Endodermal cell (in vitro differentiated cells): ENCODE data around the gene WDR37. TPM values are rescaled to one million over a fixed set of nuclear protein-coding genes. Genes with fewer than 3 reads are reported as not detected.

Experiments
- DNase-seq: peaks from one replicate; pipeline ENCODE4 v3.0.0-alpha.2; 2017
- H3K27ac ChIP-seq: 2 replicates; pipeline ENCODE4 v1.5.1; 2013; ENCODE audit warnings: mild to moderate bottlenecking, low read depth, low read length, moderate library complexity
- H3K27me3 ChIP-seq: 2 replicates; pipeline ENCODE4 v1.6.1; 2013; ENCODE audit warnings: mild to moderate bottlenecking, low read length, moderate library complexity; ENCODE audit not compliant: insufficient read depth, control insufficient read depth, poor library complexity, severe bottlenecking
- H3K36me3 ChIP-seq: 2 replicates; pipeline ENCODE4 v1.7.0; 2013; ENCODE audit warnings: mild to moderate bottlenecking, low read length, moderate library complexity; ENCODE audit not compliant: control insufficient read depth, insufficient read depth
- H3K4me1 ChIP-seq: one replicate; pipeline ENCODE4 v1.7.0; 2013; ENCODE audit warnings: low read length; ENCODE audit not compliant: control insufficient read depth, insufficient read depth
- H3K4me3 ChIP-seq: 2 replicates; pipeline ENCODE4 v1.5.1; 2013; ENCODE audit warnings: mild to moderate bottlenecking, low read length, moderate library complexity
- H3K9ac ChIP-seq: 2 replicates; pipeline ENCODE4 v1.6.1; 2013; ENCODE audit warnings: mild to moderate bottlenecking, low read length, moderate library complexity; ENCODE audit not compliant: poor library complexity, severe bottlenecking; ENCODE audit errors: extremely low read depth
- H3K9me3 ChIP-seq: 2 replicates; pipeline ENCODE4 v1.6.1; 2013; ENCODE audit warnings: mild to moderate bottlenecking, low read length, moderate library complexity; ENCODE audit not compliant: control insufficient read depth
- H3K27ac Mint-ChIP-seq: 2 replicates; pipeline ENCODE4 v1.8.0; 2020; ENCODE audit warnings: mixed read lengths
- H3K27me3 Mint-ChIP-seq: 2 replicates; pipeline ENCODE4 v1.8.0; 2021; ENCODE audit warnings: mild to moderate bottlenecking, mixed read lengths; ENCODE audit not compliant: insufficient read depth
- H3K36me3 Mint-ChIP-seq: 2 replicates; pipeline ENCODE4 v1.8.0; 2020; ENCODE audit warnings: low read depth, mixed read lengths
- H3K4me1 Mint-ChIP-seq: 2 replicates; pipeline ENCODE4 v1.8.0; 2020; ENCODE audit warnings: mixed read lengths
- H3K4me3 Mint-ChIP-seq: 2 replicates; pipeline ENCODE4 v1.8.0; 2020; ENCODE audit warnings: mild to moderate bottlenecking, moderate library complexity, mixed read lengths
- H3K9me3 Mint-ChIP-seq: 2 replicates; pipeline ENCODE4 v1.8.0; 2020; ENCODE audit warnings: mild to moderate bottlenecking, mixed read lengths
- WGBS, 2 experiments: methylation state at CpG; one replicate each; pipeline versions ENCODE4 v1.1.5 to v1.1.7; 2013; ENCODE audit warnings: missing lambda C conversion rate in 2 of 2, mixed read lengths in 1 of 2; ENCODE audit not compliant: insufficient coverage in 1 of 2, insufficient read length in 1 of 2; 5-methylcytosine and 5-hydroxymethylcytosine counted together
- total RNA-seq, 2 donors: library from RNA; stranded (reverse); fragmentation: NEBNext Ultra II Directional in 1 of 2; extraction: Animal tissue kit (Norgen Biotek cat#: 25700) in 1 of 2; gene quantifications; 2 replicates in 1 of 2; 3 replicates in 1 of 2; pipeline ENCODE4 v1.2.1, GENCODE V29; 2021
- TF ChIP-seq, protein P1 (sequence below): fragments of 200-600 bp; sonication (generic); conservative IDR thresholded peaks from 2 replicates; pipeline ENCODE4 v1.5.0; 2021; ENCODE audit warnings: antibody characterized with exemption, mild to moderate bottlenecking

Gene WDR37
- total RNA-seq, 2 donors from 2014 or later = 10.7 TPM

GRCh38 chr10:1173091-1173490 lies 116.9 kb downstream of the WDR37 start:
- Mint-ChIP-seq H3K36me3 (no peaks in the 10 kb centered on the region), H3K9me3 (no peaks in the 10 kb centered on the region), H3K4me1 (no peaks in the 10 kb centered on the region), H3K27me3 (no peaks in the 10 kb centered on the region), H3K27ac (no peak overlapping the region), H3K4me3 (no peak overlapping the region)
- Histone ChIP-seq H3K27ac (no peak overlapping the region), H3K27me3 (no peaks in the 10 kb centered on the region), H3K36me3 (no peaks in the 10 kb centered on the region), H3K9ac (no peak overlapping the region), H3K4me1 (no peaks in the 10 kb centered on the region), H3K9me3 (no peaks in the 10 kb centered on the region), H3K4me3 (no peak overlapping the region)
- 90% methylated on average over 22 to 27 of the region's 27 CpGs for WGBS, 2 experiments
- DNase-seq = no peak
- TF ChIP-seq, protein P1, sequence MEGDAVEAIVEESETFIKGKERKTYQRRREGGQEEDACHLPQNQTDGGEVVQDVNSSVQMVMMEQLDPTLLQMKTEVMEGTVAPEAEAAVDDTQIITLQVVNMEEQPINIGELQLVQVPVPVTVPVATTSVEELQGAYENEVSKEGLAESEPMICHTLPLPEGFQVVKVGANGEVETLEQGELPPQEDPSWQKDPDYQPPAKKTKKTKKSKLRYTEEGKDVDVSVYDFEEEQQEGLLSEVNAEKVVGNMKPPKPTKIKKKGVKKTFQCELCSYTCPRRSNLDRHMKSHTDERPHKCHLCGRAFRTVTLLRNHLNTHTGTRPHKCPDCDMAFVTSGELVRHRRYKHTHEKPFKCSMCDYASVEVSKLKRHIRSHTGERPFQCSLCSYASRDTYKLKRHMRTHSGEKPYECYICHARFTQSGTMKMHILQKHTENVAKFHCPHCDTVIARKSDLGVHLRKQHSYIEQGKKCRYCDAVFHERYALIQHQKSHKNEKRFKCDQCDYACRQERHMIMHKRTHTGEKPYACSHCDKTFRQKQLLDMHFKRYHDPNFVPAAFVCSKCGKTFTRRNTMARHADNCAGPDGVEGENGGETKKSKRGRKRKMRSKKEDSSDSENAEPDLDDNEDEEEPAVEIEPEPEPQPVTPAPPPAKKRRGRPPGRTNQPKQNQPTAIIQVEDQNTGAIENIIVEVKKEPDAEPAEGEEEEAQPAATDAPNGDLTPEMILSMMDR = no peak

DNA sequence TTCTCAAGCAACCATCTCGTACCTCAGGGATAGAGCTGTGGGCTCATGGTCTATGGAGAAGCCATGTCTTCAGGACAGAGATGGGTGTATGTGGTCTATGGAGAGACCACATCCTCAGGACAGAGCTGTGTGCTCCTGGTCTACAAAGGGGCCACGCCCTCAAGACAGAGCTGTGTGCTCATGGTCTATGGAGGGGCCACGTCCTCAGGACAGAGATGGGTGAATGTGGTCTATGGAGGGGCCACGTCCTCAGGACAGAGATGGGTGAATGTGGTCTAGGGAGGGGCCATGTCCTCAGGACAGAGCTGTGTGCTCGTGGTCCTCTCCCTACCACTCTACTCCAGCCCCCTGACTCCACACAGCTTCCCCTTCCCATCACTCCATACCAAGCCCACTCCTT lies 117.8 kb downstream of the WDR37 start:
- no peak overlapping the region for H3K4me3 ChIP-seq
- Mint-ChIP-seq H3K4me1 (no peaks in the 10 kb centered on the region), H3K9me3 (no peaks in the 10 kb centered on the region), H3K4me3 (no peak overlapping the region), H3K36me3 (no peaks in the 10 kb centered on the region), H3K27ac (no peak overlapping the region), H3K27me3 (no peaks in the 10 kb centered on the region)
- no peaks in the 10 kb centered on the region for H3K4me1 ChIP-seq
- TF ChIP-seq, protein P1 = no peak
- no peak overlapping the region for H3K9ac ChIP-seq
- H3K36me3 ChIP-seq = no peaks in the 10 kb centered on the region
- no peaks in the 10 kb centered on the region for H3K9me3 ChIP-seq
- no peak overlapping the region for H3K27ac ChIP-seq
- WGBS, 2 experiments = 93 to 100% methylated on average over 1 to 5 of the region's 5 CpGs
- DNase-seq = no peak
- H3K27me3 ChIP-seq = no peaks in the 10 kb centered on the region

DNA sequence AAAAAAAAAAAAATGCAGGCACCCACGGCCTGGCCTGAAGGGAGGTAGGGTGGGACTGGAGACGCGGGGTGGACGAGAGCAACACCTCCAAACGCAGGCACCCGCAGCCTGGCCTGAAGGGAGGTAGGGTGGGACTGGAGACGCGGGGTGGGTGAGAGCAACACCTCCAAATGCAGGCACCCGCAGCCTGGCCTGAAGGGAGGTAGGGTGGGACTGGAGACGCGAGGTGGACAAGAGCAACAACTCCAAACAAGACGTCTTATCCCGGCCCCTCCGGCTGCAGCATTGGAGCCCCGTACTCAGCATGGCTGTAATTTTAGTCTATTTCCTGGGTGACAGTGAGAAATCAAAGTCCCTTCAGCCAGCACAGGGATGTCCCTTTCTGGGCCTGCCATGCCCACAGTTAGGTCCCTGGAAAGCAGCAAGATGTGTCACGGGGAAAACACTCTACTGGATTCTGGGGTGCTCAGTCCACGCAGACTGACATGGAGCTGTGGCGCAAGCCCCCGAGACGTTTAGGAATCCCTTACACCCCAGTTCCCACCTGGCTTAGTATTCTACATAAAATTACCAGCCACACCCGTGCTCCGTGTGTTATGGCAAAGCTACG lies 119.9 kb downstream of the WDR37 start:
- 92% methylated on average over 12 to 23 of the region's 23 CpGs for WGBS, 2 experiments
- no peaks in the 10 kb centered on the region for H3K36me3 ChIP-seq

More for the DNA sequence above, 119.9 kb downstream of the WDR37 start:
- Histone ChIP-seq H3K9me3 (no peaks in the 10 kb centered on the region), H3K9ac (no peak overlapping the region), H3K4me1 (no peaks in the 10 kb centered on the region), H3K27ac (no peak overlapping the region), H3K4me3 (no peak overlapping the region), H3K27me3 (no peaks in the 10 kb centered on the region)
- DNase-seq = no peak
- TF ChIP-seq, protein P1 = no peak
- Mint-ChIP-seq H3K36me3 (no peaks in the 10 kb centered on the region), H3K27me3 (no peaks in the 10 kb centered on the region), H3K27ac (no peak overlapping the region), H3K9me3 (no peaks in the 10 kb centered on the region), H3K4me3 (no peak overlapping the region), H3K4me1 (peaks cover 5% of the 10 kb centered on the region)
